Measurements from ENCODE around the gene PFKFB2. TPM values are rescaled to one million over a fixed set of nuclear protein-coding genes. Genes with fewer than 3 reads are reported as not detected.

Gene PFKFB2
- total RNA-seq, 1 experiment from 2014 or later: 35.6 TPM

GRCh38 chr1:207024202-207025145 lies 28.6 kb upstream of the PFKFB2 start:
- ChIA-PET CTCF (no interaction called here), POLR2A (no interaction called here)
- Histone ChIP-seq H3K9me3 (ENCODE audit: control insufficient read depth, insufficient read depth, low read depth, low read length) (no peaks in the 10 kb centered on the region), H3K4me1 (ENCODE audit: control insufficient read depth, insufficient read depth, low read length) (no peaks in the 10 kb centered on the region), H3K36me3 (ENCODE audit: control insufficient read depth, insufficient read depth, low read length) (no peaks in the 10 kb centered on the region), H3K27ac (ENCODE audit: low read length) (no peak overlapping the region), H3K27me3 (ENCODE audit: control insufficient read depth, insufficient read depth, low read length) (peaks cover 5% of the 10 kb centered on the region), H3K4me3 (ENCODE audit: low read depth in 2 of 2, low read length in 2 of 2) (no peak overlapping the region)
- ATAC-seq (no peak), DNase-seq (ENCODE audit: low read depth, low spot score) (no peak)
- no TSS peak for BruUV-seq (replicated peaks)
- intact Hi-C loops (cut with micrococcal nuclease; ENCODE audit: unreplicated experiment) (no loop called here), in situ Hi-C loops (cut with HindIII; ENCODE audit: low pct_unique_long_range_greater_than_20kb, low sequenced_read_pairs) (no loop called here)
- TF ChIP-seq SIN3A (IDR thresholded peaks at IDR 0.05; ENCODE audit: borderline replicate concordance, insufficient read depth, low read depth, low read length) (no peak), CTCF (IDR thresholded peaks at IDR 0.05) (no peak), REST (IDR thresholded peaks at IDR 0.05; ENCODE audit: insufficient read depth in 1 of 2, low read depth in 2 of 2, low read length in 1 of 2) (no peak)

GRCh38 chr1:207025146-207025880 lies 27.8 kb upstream of the PFKFB2 start:
- Histone ChIP-seq H3K36me3 (ENCODE audit: control insufficient read depth, insufficient read depth, low read length) (no peaks in the 10 kb centered on the region), H3K27ac (ENCODE audit: low read length) (no peak overlapping the region), H3K9me3 (ENCODE audit: control insufficient read depth, insufficient read depth, low read depth, low read length) (no peaks in the 10 kb centered on the region), H3K4me1 (ENCODE audit: control insufficient read depth, insufficient read depth, low read length) (no peaks in the 10 kb centered on the region), H3K4me3 (ENCODE audit: low read depth in 2 of 2, low read length in 2 of 2) (no peak overlapping the region), H3K27me3 (ENCODE audit: control insufficient read depth, insufficient read depth, low read length) (peaks cover 11% of the 10 kb centered on the region)
- POLR2A ChIA-PET: no interaction called here
- intact Hi-C loops (cut with micrococcal nuclease; ENCODE audit: unreplicated experiment) (no loop called here), in situ Hi-C loops (cut with HindIII; ENCODE audit: low pct_unique_long_range_greater_than_20kb, low sequenced_read_pairs) (no loop called here)
- ATAC-seq (no peak), DNase-seq (ENCODE audit: low read depth, low spot score) (no peak)
- BruUV-seq (replicated peaks): no TSS peak
- TF ChIP-seq CTCF (IDR thresholded peaks at IDR 0.05) (no peak), SIN3A (IDR thresholded peaks at IDR 0.05; ENCODE audit: borderline replicate concordance, insufficient read depth, low read depth, low read length) (no peak), REST (IDR thresholded peaks at IDR 0.05; ENCODE audit: insufficient read depth in 1 of 2, low read depth in 2 of 2, low read length in 1 of 2) (no peak), POLR2AphosphoS5 (IDR thresholded peaks at IDR 0.05; ENCODE audit: low read depth, low read length) (no peak), TCF7L2 (IDR thresholded peaks at IDR 0.05; ENCODE audit: low read depth, low read length) (no peak)
- CTCF ChIA-PET: no interaction called here
